AG09309 (cell line): ENCODE measurements around the gene ACBD7.

Experiments used
- DNase-seq: peaks from one replicate; pipeline ENCODE4 v3.0.0-alpha.2; 2010; ENCODE audit warnings: low read depth
- H3K4me3 ChIP-seq: 2 replicates; pipeline ENCODE4 v1.5.1; 2011; ENCODE audit warnings: mild to moderate bottlenecking, low read depth, low read length, moderate library complexity; ENCODE audit not compliant: control insufficient read depth
- TF ChIP-seq, protein P1 (sequence below): IDR thresholded peaks from 2 replicates; pipeline ENCODE4 v1.5.1; 2011; ENCODE audit warnings: mild to moderate bottlenecking, low read depth, low read length, inconsistent platforms; ENCODE audit not compliant: insufficient read depth, control insufficient read depth; ENCODE audit errors: missing control alignments

The ACBD7 gene

GRCh38 chr10:15053061-15053460 lies 35.5 kb downstream of the ACBD7 start:
- no peak for DNase-seq
- no peak overlapping the region for H3K4me3 ChIP-seq
- TF ChIP-seq, protein P1, sequence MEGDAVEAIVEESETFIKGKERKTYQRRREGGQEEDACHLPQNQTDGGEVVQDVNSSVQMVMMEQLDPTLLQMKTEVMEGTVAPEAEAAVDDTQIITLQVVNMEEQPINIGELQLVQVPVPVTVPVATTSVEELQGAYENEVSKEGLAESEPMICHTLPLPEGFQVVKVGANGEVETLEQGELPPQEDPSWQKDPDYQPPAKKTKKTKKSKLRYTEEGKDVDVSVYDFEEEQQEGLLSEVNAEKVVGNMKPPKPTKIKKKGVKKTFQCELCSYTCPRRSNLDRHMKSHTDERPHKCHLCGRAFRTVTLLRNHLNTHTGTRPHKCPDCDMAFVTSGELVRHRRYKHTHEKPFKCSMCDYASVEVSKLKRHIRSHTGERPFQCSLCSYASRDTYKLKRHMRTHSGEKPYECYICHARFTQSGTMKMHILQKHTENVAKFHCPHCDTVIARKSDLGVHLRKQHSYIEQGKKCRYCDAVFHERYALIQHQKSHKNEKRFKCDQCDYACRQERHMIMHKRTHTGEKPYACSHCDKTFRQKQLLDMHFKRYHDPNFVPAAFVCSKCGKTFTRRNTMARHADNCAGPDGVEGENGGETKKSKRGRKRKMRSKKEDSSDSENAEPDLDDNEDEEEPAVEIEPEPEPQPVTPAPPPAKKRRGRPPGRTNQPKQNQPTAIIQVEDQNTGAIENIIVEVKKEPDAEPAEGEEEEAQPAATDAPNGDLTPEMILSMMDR = no peak

GRCh38 chr10:15052121-15052520 lies 36.5 kb downstream of the ACBD7 start:
- H3K4me3 ChIP-seq = no peak overlapping the region
- no peak for DNase-seq
- TF ChIP-seq, protein P1 = no peak

DNA sequence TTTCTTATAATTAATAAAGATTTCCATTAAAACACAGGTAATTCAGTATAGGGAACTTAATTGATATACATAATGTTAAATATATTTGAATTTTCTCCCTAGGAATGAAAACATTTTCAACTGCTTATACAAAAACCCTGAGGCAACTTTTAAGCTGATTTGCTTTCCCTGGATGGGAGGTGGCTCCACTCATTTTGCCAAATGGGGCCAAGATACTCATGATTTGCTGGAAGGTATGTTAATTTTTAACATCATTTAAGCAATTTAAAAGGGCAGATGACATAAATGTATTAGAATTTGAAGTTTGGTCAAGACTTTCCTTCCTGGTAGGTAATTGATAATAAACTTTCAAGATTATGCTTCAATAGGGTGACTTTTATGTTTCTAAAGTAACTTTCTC lies 39.0 kb downstream of the ACBD7 start:
- DNase-seq = no peak
- TF ChIP-seq, protein P1 = no peak
- no peak overlapping the region for H3K4me3 ChIP-seq

DNA sequence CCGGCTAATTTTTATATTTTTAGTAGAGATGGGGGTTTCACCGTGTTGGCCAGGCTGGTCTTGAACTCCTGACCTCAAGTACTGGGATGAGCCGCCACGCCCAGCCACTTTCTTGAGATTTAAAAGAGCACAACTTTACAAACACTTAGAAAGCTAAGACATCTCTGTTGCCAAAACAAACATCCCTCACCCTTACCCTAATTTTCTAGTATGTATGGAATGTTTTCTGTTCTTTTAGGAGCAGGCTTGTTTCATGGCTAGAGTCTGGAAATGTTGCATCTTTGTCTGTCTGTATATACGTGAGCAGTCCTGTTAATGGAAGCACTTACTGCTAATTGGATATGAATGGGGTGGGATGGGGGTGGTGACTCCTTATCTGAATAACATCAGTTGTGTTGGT lies 42.0 kb downstream of the ACBD7 start:
- TF ChIP-seq, protein P1 = no peak
- DNase-seq = peak; percentile 25

GRCh38 chr10:15045380-15045779 lies 43.2 kb downstream of the ACBD7 start:
- DNase-seq = no peak
- no peak overlapping the region for H3K4me3 ChIP-seq
- TF ChIP-seq, protein P1 = no peak

More for the DNA sequence above, 42.0 kb downstream of the ACBD7 start:
- H3K4me3 ChIP-seq = no peak overlapping the region

DNA sequence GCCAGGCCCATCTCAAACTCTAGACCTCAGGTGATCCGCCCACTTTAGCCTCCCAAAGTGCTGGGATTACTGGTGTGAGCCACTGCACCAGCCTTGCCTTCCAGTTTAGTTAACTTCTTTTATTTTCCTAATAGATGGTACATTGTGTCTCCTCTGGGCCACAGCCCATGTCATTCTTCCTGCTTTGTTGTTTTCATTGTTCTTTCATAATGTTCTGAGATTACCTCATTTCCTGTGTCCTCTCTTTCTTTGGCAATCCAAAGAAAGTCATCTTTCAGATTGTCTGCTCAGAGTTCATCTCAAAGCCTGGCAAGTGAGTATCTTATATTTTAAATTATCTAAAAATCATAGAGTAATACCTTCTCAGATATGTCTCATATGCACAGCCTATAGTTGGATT lies 44.9 kb downstream of the ACBD7 start, which contains the start of gene OLAH:
Gene OLAH (plus strand): TSS at position 270 of the 400 bp plus-strand sequence. CDS start 3,346 bp downstream, outside the sequence.
- no peak for DNase-seq
- H3K4me3 ChIP-seq = no peak within 1 kb of the TSS
- TF ChIP-seq, protein P1 = no peak

DNA sequence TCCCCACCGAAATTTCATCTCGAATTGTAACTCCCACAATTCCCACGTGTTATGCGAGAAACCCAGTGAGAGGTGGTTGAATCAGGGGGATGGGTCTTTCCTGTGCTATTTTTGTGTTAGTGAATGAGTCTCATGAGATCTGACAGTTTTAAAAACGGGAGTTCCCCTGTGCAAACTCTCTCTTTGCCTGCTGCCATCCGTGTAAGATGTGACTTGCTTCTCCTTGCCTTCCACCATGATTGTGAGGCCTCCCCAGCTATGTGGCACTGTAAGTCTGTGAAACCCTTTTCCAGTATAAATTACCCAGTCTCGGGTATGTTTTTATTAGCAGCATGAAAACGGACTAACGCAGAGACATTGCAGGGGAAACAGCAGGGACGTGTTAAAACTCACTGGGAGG lies 50.2 kb downstream of the ACBD7 start:
- no peak for DNase-seq
- no peak overlapping the region for H3K4me3 ChIP-seq
- TF ChIP-seq, protein P1 = no peak
